ENCODE measurements around the gene ABR.
"Not testable (repeated sequence)": the region's sequence is repeated elsewhere in the genome, so short reads cannot be mapped to it uniquely, and the experiment has no call there.

The ABR gene

GRCh38 chr17:1147664-1148063 lies 32.1 kb downstream of the ABR start:
- DNase-seq (ENCODE audit: low spot score) = no peak

GRCh38 chr17:1146561-1147265 lies 33.1 kb downstream of the ABR start:
- DNase-seq (ENCODE audit: low spot score) = no peak

- DNase-seq (ENCODE audit: low spot score) = no peak
Measured at GRCh38 chr17:1145311-1145986, 34.3 kb downstream of the ABR start.

- no peak for DNase-seq (ENCODE audit: low spot score)
Measured at GRCh38 chr17:1144162-1144561, 35.6 kb downstream of the ABR start.

- DNase-seq (ENCODE audit: low spot score) = no peak
Measured at GRCh38 chr17:1143573-1143972, 36.2 kb downstream of the ABR start.

DNA sequence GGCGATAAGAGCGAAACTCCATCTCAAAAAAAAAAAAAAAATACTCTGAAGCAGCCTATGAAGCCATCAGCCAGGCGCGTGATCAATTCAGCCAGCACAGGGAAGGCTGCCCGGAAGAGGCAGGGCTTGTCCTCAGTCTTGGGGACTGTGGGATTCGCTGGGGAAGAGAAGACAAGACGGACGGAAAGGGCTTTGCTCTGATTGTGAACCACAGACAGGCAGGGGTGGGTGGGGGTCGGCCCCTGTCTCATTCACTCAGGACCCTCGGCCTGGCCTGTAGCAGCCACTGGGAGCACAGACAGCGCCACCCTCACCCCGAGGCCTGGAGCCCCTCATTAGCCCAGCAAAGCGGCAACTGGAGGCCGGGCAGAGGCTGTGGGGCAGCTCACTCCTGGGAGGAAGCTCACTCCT lies 37.2 kb downstream of the ABR start:
- DNase-seq (ENCODE audit: low spot score) = no peak

GRCh38 chr17:1137465-1137894 lies 42.3 kb downstream of the ABR start:
- no peak for DNase-seq (ENCODE audit: low spot score)

GRCh38 chr17:1136748-1137147 lies 43.0 kb downstream of the ABR start:
- no peak for DNase-seq (ENCODE audit: low spot score)

DNA sequence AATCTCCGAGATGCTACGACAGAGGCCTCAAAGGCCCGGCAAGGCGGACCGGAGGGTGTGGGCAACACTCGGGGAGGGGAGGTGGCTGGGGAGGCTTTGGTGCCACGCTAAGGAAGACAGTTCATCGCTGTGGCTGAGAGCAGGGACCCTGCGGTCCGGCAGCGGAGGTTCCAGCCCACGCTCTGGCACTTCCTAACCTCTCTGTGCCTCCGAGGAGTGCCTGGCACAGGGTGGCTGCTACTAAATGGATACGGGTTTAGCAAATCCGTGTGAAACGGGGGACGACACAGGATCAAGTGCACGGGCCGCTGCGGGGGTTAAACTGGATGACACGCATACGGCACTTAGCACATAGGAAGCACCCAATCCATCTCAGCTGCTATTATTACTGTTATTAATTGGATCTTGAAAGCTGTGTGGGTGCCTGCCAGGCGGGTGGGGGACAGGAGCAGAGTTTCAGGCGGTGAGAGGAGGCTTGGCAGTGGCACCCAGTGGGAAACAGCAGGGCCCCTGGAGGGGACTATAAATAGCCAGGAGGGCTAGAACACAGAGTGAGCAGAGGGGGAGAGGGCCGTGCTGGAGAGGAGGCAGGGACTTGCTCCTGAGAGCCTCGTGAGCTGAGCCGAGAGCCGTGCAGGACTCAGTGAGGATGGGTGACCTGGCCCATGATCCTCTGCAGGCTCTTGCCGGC lies 45.0 kb downstream of the ABR start:
- DNase-seq (ENCODE audit: low spot score) = no peak

GRCh38 chr17:1130191-1130590 lies 49.6 kb downstream of the ABR start:
- no peak for DNase-seq (ENCODE audit: low spot score)

- DNase-seq (ENCODE audit: low spot score) = not testable (repeated sequence)
Measured at GRCh38 chr17:1128463-1128862, 51.3 kb downstream of the ABR start.

DNA sequence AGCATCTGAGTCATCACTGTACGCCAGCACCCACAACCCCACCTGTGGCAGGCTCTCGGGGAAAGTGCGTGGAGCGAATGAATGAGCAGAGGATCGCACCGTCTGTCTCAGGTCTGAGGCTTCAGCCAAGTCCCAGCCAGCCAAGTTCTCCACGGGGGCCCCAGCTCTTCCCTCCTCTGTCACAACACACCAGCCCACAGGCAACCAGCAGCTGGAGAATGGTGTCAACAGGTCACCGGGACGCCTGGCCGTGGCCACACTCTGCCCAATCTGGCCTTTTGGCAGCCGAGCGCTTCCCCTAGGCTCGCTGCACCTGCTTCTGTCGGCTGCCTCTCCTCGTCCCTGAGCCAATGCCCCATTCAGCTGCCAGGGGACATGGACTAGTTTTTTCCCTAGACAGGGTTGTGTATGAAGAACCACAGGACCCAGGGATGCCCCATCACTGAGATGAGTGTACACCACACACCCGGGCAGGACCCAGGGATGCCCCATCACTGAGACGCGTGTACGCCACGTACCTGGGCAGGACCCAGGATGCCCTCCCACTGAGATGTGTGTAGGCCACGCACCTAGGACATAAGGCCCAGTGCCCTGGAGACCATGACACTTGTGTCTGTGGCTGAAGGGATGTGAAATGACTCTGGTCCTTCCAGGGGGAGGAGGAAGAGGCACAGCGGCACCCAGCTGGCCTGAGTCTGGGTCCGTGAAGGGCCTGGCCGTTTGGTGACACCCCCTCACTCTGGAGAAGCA lies 52.8 kb downstream of the ABR start:
- DNase-seq (ENCODE audit: low spot score) = no peak

GRCh38 chr17:1126250-1126797 lies 53.5 kb downstream of the ABR start:
- no peak for DNase-seq (ENCODE audit: low spot score)

- DNase-seq (ENCODE audit: low spot score) = no peak
Measured at GRCh38 chr17:1125788-1126145, 54.0 kb downstream of the ABR start.

DNA sequence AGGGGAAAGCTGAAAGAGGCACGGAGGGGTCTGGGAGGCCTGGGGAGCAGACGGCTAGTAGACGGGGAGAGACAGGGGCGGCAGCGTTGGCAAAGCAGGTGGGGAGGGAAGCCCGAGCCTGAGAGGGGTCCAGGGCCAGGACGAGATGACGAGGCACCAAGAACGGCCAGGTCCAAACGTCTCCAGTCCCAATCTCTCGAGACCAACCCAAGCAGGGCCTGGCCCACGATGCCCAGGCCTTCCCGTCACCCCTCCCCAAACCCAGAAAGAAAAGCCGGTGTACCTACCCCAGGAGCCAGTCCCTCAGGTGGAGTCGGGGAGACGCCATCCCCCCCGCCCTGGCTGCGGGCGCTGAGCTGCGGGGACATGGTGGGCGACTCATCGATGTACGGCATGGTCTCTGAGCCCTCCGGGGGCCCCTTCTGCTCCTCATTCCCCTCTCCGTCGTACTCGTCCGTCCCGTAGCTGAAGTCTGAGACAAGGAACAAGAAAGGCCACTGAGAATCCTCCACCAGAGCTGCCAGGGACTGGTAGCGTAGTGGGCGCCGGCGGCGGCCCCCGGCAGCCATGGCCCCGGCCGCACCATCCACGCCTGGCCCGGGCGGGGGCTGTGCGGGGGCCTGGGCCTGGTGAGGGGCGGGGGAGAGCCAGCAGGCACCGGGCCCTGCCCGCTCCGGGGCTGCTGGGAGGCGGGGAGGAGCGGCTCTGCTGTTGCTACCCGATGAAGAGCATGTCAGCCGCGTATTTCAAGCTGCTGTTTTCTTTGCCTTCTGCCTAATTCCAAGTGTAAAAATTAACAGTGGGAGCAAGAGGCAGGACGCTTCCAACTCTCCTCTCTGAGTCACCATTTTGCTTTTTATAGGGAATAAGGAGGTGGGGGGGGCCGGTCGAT lies 54.6 kb downstream of the ABR start:
- no peak for DNase-seq (ENCODE audit: low spot score)

DNA sequence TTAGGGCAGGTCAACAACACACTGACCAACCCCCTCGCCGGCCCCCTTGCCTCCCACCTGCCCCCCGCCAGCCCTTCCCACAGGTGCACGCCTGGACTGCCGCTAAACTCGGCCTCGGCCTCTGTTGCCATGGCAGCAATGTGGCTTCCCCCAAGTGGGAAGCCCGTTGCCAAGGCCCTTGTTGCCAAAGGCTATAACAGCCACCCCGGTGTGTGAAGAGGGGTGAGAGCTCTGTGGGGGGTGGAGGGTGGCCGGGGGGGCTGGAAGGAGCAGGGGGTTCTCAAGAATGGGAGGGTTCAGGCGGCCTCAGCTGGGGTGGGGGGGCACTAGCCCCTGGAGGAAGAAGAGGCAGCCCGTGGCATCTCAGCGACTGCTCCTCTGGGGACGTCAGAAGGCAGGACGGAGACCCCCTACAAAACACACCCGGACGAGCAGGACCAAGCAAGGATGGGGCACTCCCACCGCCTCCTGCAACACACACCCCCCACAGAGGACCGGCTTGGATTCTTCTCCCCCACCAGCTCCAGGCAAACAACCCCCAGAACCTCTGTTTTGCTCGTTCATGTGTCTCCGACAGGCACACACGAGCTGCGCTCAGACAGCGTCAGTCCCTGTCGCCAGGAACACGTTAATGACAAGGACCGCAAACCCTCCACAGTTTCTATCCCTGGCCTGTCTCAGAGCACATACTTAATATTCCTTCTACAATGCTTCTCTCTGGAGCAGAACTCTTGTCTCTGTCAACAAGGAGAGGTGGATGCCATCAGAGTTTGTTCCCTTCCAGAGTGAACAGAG lies 55.7 kb downstream of the ABR start:
- DNase-seq (ENCODE audit: low spot score) = peak; percentile 47

GRCh38 chr17:1123393-1123831 lies 56.4 kb downstream of the ABR start:
- DNase-seq (ENCODE audit: low spot score) = peak; percentile 23

DNA sequence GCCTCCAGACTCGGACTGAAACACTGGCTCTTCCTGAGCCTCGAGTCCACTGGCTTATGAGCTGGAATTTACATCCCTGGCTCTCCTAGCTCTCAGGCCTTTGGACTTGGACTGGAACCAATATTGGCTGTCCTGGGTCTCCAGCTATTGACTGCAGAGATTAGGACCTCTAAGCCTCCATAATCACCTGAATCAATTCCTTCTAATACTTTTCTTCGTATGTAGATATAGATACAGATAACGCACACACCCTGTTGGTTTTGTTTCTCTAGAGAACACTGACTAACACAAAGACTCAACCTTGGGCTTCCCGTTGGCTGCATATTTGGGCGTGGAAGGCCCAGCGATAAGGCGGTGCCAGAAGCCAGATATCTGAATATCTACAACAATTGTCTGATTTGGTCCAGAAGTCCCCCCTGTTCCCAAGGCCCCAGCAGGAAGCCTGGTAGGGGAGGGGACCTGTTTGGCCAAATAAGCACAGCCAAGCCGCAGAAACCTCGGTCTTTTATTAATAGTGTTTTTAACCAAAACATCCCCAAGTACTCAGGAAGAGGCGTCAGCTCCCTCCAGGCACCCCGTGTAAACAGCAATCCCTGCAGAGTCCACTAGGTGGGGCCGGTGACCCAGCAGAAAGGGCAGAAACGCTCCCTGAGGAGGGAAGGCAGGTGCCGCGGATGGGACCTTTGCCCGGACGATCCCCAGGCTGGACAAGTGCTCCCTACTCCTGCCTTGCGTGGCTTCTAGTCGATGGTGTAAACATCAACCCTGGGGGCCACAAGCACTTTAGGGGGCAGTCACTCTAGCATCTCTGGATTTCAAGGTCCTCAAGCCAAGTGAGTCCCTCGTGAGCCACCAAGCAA lies 57.0 kb downstream of the ABR start:
- peak; percentile 72 for DNase-seq (ENCODE audit: low spot score)

GRCh38 chr17:1121442-1121817 lies 58.4 kb downstream of the ABR start:
- not testable (repeated sequence) for DNase-seq (ENCODE audit: low spot score)

Measured in NAMALWA (cell line).